ENCODE data around the gene SLC30A2.

SLC30A2 gene

DNA sequence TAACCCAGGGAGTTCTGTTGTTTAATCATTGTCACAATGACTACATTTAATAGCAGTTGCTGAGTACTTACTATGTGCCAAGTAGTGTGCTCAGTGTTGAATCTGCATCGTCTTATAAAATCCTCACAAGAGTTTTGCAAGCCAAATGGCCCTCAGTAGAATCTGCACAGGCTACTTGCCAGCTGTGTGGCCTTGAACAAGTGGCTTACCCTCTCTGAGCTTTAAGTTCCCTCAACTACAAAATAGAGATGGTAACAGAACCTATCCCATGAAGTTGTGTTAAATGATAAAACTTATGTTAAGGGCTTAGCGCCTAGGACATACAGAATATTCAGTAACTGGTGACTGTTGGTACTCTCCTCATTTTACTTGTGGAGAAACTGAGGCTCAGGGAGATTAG lies 9.1 kb upstream of the SLC30A2 start:
- Mint-ChIP-seq H3K36me3 (ENCODE audit: low read depth) (no peaks in the 10 kb centered on the region), H3K4me1 (peaks cover 29% of the 10 kb centered on the region), H3K9me3 (no peaks in the 10 kb centered on the region), H3K4me3 (no peak overlapping the region), H3K27me3 (ENCODE audit: low read depth, poor library complexity) (peaks cover 60% of the 10 kb centered on the region), H3K27ac (no peak overlapping the region)
- DNase-seq, result no peak
- TF ChIP-seq, protein P1, sequence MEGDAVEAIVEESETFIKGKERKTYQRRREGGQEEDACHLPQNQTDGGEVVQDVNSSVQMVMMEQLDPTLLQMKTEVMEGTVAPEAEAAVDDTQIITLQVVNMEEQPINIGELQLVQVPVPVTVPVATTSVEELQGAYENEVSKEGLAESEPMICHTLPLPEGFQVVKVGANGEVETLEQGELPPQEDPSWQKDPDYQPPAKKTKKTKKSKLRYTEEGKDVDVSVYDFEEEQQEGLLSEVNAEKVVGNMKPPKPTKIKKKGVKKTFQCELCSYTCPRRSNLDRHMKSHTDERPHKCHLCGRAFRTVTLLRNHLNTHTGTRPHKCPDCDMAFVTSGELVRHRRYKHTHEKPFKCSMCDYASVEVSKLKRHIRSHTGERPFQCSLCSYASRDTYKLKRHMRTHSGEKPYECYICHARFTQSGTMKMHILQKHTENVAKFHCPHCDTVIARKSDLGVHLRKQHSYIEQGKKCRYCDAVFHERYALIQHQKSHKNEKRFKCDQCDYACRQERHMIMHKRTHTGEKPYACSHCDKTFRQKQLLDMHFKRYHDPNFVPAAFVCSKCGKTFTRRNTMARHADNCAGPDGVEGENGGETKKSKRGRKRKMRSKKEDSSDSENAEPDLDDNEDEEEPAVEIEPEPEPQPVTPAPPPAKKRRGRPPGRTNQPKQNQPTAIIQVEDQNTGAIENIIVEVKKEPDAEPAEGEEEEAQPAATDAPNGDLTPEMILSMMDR (IDR thresholded peaks at IDR 0.05), result no peak

DNA sequence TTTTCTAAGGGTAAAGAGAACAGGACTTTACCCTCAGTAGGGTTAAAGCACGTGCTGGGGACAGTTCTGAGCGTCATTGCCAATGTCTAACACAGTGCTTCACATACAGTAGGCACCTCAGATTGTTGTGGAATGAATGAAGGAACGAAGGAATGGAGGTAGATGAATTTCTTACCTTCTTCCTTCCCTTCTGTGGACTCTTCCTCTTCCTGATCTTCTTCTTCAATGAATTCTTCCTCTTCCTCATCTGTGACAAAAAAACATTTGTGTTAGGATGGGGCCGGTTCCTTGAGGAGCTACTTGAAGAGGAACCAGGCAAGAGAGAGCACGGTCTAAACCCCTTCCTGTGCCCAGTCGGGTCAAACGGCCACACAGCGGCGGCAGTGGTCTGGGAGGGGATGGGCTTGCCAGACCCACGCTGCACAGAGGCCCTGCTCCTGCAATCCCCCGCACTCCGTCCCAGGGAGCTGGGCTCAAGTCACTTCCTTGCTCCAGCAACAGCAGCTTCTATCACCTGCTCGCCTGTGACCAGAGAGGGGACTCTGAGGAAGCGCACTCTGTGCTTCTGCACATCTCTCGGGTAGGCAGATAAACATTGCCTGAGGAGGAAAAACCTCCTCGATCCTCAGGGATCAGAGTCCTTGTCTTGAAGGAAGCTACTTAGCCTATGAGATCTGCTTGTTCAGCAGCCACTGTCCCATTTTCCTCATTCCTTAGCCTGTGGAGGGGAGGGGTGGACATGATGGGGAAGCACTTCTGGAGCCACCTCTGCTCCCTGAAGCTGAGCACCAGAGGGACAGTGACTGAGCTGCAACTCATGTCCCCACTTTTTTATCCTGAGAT lies 8.0 kb upstream of the SLC30A2 start:
- TF ChIP-seq, protein P1 (IDR thresholded peaks at IDR 0.05), result no peak
- Mint-ChIP-seq H3K9me3 (no peaks in the 10 kb centered on the region), H3K4me3 (no peak overlapping the region), H3K27ac (no peak overlapping the region), H3K36me3 (ENCODE audit: low read depth) (no peaks in the 10 kb centered on the region), H3K4me1 (peaks cover 24% of the 10 kb centered on the region), H3K27me3 (ENCODE audit: low read depth, poor library complexity) (peaks cover 68% of the 10 kb centered on the region)
- DNase-seq, result peak; percentile 54

DNA sequence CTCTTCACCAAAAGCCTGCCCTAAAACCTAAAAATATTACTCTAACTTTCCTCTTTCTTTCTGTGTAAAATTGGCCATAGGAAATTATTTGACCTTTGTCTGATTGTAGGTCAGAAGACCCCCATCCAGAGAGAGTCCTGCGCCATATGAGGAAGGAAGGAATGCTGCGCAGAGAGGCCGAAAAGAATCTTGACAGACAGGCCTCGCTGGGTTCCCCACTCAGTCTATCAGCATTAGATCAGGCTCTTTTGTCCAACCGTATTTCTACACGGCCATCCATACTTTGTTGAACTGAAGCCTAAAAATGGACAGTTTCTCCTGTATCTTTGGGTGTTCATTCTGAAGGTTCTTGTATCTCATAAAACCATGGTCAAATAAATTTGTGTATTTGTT lies 4.3 kb upstream of the SLC30A2 start:
- no peaks in the 10 kb centered on the region for H3K36me3 Mint-ChIP-seq (ENCODE audit: low read depth)
- TF ChIP-seq, protein P1 (IDR thresholded peaks at IDR 0.05), result no peak
- H3K4me3 Mint-ChIP-seq, result peak overlapping the region; percentile 6
- peaks cover 87% of the 10 kb centered on the region for H3K27me3 Mint-ChIP-seq (ENCODE audit: low read depth, poor library complexity)
- DNase-seq, result no peak
- H3K9me3 Mint-ChIP-seq, result no peaks in the 10 kb centered on the region
- peaks cover 25% of the 10 kb centered on the region for H3K4me1 Mint-ChIP-seq
- no peak overlapping the region for H3K27ac Mint-ChIP-seq

DNA sequence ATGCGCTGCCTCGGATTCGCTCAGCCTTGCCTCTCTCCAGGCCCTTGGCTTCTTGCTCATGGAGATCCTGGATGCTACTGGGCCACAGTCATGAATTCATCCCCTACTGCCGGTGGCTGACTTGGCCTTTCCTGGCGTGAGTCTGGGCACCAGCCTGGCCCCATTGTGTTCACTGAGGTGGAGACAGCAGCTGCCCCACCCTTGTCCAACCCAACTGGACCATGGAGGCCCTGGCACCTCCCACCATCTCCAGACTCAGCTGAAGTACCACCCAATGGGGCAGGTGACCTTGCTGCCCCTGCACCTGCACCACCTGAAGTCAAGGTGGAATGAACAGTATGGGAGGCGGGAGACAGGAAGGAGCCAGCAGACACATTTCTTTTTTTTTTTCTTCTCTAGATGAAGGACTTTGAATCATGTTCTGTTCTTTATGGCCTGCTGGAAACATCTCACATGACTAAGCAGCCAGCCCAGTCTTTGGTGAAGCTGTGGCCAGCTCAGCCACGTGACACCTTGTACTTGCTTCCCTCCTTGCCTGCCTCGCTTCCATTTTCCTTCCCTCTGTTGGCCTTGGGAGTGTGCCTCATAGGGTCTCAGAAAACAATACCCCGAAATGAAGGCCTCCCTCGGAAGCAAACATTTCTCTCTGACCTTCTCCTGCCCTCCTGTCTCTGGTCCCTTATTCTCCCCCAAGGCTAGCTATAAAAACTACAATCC lies 3.8 kb upstream of the SLC30A2 start:
- no peaks in the 10 kb centered on the region for H3K9me3 Mint-ChIP-seq
- H3K27me3 Mint-ChIP-seq (ENCODE audit: low read depth, poor library complexity), result peaks cover 91% of the 10 kb centered on the region
- DNase-seq, result no peak
- H3K36me3 Mint-ChIP-seq (ENCODE audit: low read depth), result no peaks in the 10 kb centered on the region
- H3K27ac Mint-ChIP-seq, result no peak overlapping the region
- TF ChIP-seq, protein P1 (IDR thresholded peaks at IDR 0.05), result no peak
- peak overlapping the region; percentile 6 for H3K4me3 Mint-ChIP-seq
- H3K4me1 Mint-ChIP-seq, result peaks cover 30% of the 10 kb centered on the region

DNA sequence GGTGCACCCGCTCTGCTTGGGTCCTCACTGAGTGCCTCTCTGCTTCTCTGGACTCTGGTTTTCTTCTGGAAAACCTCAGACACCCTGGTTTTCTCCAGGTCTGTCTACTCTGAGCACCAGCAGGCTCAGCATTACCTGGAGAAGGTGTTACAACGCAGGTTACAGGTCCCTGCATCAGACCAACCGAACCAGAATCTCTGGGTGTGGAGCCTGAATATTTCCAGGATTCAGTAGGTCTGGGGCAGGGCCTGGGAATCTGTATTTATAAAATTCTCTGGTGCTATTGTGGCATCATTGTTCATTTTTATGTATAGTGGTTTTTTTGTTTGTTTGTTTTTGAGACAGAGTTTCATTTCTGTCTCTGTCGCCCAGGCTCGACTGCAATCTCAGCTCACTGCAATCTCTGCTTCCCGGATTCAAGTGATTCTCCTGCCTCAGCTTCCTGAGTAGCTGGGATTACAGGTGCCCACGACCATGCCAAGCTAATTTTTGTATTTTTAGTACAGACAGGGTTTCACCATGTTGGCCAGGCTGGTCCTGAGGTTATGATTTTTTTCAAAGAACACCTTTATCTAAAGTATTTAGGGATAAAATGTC lies 1.5 kb upstream of the SLC30A2 start:
- Mint-ChIP-seq H3K4me1 (peaks cover 19% of the 10 kb centered on the region), H3K36me3 (ENCODE audit: low read depth) (no peaks in the 10 kb centered on the region), H3K27me3 (ENCODE audit: low read depth, poor library complexity) (peaks cover 98% of the 10 kb centered on the region), H3K4me3 (peak overlapping the region; percentile 38), H3K27ac (no peak overlapping the region), H3K9me3 (no peaks in the 10 kb centered on the region)
- DNase-seq, result no peak
- TF ChIP-seq, protein P1 (IDR thresholded peaks at IDR 0.05), result no peak
